LNCaP clone FGC (cell line): ENCODE data around the gene PSME1.
A peak's percentile ranks its signal among the peaks of the same experiment; 100 is the strongest.

Experiments used
- DNase-seq: peaks from one replicate; pipeline ENCODE4 v3.0.0-alpha.2; 2011; ENCODE audit warnings: low read depth
- H3K4me3 ChIP-seq: 2 replicates; pipeline ENCODE4 v1.5.1; 2011; ENCODE audit warnings: mild to moderate bottlenecking, low read depth, low read length, control low read depth
- CTCF ChIP-seq: IDR thresholded peaks from 2 replicates; pipeline ENCODE4 v1.5.1; 2012; ENCODE audit warnings: mild to moderate bottlenecking; ENCODE audit not compliant: control insufficient read depth, insufficient read depth; ENCODE audit errors: extremely low read depth

Gene PSME1

DNA sequence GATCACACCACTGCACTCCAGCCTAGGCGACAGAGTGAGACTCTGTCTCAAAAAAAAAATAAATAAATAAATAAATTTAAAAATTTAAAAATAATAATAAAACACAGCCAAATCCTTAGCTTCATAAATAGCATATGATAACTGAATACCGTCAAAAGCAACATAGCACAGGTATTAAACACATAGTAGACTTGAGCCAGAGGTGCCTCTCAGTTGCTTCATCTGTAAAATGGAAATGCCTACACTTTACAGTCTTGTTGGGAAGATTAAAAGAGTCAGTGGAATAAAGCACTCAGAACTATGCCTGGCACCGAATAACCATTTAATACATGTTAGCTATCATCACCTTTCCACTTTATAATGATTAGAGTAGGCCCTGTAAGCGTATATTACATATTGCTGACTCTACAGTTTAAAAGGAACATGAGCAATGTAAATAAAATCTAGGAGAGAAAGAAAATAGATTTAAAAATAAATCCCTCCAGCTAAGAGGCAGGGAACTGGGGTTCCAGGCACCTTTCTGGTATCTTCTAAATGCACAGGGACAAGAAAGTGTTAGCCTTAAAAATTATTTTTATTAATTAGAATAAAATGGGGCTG is 29.2 kb upstream of the PSME1 start:
- no peak for DNase-seq
- no peak overlapping the region for H3K4me3 ChIP-seq
- TF ChIP-seq CTCF = no peak

- no peak for DNase-seq
- H3K4me3 ChIP-seq = no peak overlapping the region
- no peak for TF ChIP-seq CTCF
Measured at GRCh38 chr14:24108336-24108874, 27.6 kb upstream of the PSME1 start.

- TF ChIP-seq CTCF = no peak
- DNase-seq = no peak
- H3K4me3 ChIP-seq = no peak overlapping the region
Measured at GRCh38 chr14:24110060-24110459, 25.9 kb upstream of the PSME1 start.

- no peak for DNase-seq
- H3K4me3 ChIP-seq = no peak overlapping the region
- TF ChIP-seq CTCF = no peak
Measured at GRCh38 chr14:24110523-24110922, 25.5 kb upstream of the PSME1 start.

GRCh38 chr14:24113379-24113800 is 22.6 kb upstream of the PSME1 start:
- no peak for DNase-seq
- H3K4me3 ChIP-seq = peak overlapping the region; percentile 82
- no peak for TF ChIP-seq CTCF

- TF ChIP-seq CTCF = no peak
- DNase-seq = peak; percentile 85
- peak overlapping the region; percentile 82 for H3K4me3 ChIP-seq
Measured at GRCh38 chr14:24113801-24114531, 22.0 kb upstream of the PSME1 start.
